NCI-H1417 (cell line): ENCODE data around the gene CHI3L1.
A peak's percentile ranks its signal among the peaks of the same experiment; 100 is the strongest.

Experiments
- DNase-seq, 3 experiments: peaks; one replicate each; lab custom pipeline; 2025; lab: John Stamatoyannopoulos, UW

Gene CHI3L1

DNA sequence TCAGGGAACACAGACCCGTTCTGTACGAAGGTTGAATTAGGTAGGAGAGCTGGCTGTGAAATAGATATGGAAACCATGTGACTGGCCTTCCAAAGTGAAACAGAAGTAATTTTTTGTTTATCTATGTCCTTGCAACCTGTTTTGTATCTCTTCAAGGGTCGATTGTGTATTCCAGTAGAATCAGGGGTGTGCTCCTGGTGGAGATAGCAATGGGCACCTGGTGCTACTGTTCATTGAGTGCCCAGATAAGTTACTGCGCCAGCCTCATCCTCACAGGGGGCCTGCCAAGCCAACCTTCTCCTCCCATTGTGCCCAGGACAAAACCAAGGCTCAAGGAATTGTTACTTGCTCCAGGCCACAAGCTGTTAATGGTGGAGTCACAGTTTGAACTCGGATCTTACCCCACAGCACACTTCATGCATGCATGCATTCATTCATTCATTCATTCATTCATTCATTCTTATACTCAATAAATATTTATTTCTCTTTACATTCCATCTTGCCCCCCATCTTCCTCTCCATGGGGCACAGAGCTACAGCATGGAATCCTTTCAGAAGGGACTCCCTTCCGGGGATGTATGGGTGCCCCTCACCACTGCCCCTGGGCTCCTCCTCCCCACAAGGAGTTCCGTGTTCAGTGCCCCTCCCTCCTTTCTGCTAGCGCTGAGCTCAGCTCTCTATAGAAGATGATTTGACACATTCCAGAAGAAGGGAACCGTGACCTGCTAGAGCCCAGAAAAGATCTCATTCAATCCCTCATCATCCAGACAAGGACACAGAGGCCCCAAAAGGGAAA is 34.9 kb downstream of the CHI3L1 start:
- no peak for DNase-seq

DNA sequence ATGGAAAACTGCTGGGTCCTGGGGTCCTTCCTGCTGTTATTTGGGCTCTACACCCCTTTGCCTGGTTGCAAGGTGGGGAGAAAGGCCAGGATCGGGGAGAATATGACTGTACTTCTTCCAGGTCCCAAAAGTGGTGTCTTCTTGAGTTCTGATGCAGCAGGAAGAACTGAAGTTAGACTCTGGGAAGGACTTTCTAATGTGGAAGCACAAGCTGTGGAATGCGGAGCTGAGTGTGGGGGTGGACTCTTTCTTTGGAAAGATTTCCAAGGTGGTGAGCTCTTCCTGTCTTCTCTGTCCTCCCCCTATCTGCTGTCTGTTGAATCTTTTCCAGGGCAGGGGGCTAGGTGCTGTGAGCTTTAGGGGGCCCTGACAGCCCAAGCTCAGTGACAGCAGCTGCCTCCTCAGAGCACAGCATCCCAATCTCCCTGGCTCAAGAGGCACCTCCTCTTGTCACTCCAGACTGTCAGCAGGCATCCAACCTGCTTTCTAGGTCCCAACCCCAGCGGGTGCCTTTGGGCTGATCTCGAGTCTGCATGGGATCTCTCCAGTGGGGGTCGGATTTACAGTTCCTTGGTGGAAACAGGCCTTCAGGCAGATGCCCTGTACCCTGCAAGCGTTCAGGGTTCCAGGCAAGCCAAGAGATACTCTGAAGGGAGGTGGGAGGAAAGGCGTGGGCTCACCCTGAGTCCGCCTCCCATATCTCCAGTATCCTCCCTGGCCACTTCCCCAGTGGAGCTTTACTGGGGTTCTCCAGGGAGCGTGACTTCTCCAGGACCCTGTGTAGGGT is 35.8 kb downstream of the CHI3L1 start:
- DNase-seq, result no peak

DNA sequence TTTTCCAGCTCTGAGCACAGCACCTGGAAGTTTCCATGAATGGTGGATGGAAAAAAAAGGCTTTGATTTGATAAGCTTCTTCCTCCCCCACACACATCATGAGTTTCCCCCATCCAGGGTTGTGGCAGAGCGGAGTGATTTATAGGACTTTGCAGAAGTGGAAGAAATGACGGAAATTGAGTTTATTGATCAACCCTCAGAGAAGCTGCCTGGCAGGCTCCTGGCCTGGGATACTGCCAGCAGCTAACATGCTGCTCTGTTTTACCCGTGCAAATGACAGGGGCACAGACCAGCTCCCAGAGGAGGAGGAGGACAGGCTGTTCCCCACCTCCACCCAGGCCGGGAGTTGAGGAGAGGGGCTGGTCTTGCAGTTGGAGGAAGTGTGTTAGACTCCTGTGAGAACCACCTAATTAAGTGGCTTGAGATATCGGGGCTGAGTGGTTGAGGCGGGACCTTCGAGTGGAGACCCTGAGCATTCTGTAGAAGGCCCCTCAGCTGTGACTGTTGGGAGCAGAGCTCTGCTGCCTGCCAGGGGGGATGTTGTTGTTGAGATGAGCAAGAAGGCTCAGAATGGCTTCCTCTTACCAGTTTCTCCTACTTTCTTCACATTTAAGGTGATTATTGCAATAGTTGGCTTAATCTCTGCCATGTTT is 37.2 kb downstream of the CHI3L1 start:
- DNase-seq, result no peak

DNA sequence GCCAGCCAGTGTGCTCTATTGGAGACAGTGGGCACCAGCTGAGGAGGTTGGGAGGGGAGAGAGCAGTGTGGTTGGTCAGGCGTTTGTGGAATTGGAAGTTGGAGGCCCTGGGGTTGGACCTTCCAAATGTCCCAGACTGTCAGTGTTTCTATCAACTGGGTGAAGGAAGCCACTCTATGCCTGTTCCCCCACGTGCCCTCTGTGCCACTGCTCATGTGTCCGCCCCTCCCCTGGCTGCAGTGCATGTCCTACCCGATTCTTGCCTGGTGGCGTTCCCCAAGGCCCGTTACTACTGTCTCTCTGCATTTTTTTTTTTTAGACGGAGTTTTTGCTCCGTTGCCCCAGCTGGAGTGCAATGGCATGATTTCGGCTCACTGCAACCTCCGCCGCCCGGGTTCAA is 37.9 kb downstream of the CHI3L1 start:
- no peak for DNase-seq

DNA sequence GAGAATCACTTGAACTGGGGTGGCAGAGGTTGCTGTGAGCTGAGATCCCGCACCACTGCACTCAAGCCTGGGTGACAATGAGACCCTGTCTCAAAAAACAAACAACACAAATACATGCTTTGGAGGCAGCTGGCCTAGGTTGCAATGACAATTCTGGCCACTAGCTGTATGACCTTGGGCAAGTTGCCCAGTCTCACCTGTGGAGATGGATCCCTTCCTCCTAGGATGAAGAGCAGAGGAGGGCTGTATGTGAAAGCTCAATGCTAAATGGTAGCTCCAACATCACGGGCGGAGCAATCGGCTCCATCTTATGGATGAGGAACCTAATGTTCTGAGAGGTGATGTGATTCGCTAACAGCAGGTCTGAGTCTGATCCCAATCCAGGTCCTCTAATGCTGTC is 38.4 kb downstream of the CHI3L1 start:
- DNase-seq, result peak in 2 of 3 experiments; percentile 22 to 23

DNA sequence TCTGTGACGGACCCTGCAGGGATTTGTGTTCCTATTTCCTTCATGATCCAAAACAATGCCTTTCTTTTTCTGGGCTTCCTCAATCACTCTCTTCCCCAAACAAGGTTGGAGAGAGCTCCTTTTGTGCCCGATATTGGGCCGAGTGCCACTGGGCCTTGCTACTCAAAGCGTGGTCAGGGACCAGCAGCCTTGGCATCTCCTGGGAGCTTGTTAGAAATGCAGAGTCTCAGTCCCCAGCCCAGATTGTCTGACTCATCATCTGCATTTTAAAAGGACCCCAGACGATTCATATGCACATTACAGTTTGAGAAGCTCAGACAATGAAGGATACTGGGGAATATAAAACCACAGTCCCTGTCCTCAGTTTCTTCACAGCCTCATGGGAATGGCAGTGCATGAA is 39.1 kb downstream of the CHI3L1 start:
- no peak for DNase-seq

DNA sequence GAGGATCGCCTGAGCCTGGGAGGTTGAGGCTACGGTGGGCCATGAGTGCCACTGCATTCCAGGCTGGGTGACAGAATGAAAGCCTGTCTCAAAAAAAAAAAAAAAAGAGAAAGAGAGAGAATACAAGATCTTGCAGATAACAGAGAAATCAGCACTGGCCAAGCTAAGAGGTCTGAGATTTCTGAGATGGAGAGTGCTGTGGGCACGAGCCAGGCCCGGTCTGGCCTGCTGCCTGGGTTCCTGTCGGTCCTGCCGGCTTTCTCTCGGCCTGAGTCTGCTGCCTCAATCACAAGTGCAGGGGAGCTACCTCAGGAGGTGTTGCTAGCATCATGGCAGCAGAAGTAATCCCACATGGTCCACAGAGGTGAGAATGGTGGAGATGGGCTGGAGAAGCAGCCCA is 40.0 kb downstream of the CHI3L1 start:
- DNase-seq, result no peak

DNA sequence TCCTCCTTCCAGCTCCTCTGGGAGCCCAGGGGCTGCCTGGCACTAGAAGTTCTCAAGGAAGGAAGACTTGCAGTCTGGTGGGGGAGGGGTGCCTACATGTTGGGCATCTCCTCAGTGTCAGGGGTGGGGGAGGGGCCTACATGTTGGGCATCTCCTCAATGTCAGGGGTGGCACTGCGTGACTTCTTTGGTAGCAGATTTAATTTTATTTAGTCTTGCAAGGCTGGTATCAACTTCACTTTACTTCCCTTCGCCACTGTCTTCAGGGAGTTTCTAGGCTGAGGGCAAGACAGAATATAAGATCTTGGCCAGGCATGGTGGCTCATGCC is 40.5 kb downstream of the CHI3L1 start:
- DNase-seq, result no peak

DNA sequence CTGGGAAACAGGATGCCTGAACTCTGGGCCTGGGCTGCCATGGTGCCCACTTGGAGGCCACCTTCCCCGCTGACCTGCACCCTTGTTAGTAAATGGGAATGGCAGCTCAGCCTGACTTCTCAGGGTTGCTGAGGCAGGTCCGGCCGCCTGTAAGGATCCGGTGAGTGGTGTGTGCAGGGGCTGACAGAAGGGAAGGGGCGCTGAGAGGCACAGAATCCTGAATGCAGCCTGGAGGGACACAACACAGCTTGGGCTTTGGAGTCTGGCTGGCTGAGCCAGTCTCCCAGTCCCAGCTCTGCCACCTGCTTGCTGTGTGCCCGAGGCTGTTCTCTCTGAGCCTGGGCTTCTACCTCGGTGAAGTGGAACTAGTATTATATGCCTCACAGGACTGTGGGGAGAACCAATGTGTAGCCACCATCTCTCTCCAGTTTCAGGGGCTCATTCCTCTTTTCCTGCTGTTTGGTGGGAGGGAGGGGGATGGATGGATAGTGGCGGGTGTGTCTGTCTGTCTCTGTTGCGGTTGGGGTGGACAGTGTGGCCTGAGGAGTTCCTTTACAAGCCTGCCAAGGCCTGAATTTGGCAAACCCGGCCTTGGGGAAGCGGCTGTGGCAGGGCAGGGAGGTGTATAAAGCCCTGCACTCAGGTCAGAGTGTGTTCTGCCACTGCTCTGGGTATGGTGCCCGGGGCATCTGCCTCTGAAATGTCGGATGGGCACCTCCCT is 41.0 kb downstream of the CHI3L1 start:
- no peak for DNase-seq

DNA sequence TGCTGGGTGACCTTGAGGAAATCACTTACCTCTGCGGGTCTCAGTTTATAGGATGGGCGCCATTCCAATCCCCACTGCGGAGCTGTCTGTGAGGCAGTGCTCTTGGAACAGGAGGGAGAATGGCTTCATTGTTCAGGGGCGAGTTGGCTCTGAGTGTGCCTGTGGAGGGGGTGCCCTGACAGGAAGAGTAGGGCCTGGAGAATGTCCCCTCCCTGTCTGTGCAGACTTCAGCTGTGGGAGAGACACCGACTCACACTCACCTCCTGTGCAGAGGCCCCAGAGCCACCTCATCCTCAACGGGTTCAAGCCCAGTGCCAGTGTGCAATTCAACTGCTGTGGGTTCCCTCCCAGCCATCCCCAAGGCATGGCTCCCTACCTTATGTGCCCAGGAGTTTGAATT is 41.8 kb downstream of the CHI3L1 start:
- no peak for DNase-seq

DNA sequence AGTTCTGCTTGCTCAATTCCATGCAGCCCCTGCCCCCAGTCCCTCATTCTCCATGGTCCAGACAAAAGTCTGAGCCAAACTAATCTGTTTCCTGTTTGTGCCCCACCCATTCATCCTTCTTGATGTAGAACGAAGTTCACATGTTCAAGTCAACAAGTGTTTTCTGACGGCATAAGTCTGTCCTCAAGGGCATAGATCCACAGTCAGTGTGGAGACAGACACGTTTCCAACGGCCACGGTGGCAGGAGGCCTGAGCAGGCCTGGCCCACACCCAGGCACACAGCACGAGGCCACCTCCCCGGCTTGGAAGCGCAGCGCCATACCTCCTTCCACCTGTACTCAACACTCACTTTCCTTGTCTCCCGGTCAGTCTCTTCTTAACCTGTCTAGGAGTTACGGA is 42.9 kb downstream of the CHI3L1 start:
- DNase-seq, result no peak

DNA sequence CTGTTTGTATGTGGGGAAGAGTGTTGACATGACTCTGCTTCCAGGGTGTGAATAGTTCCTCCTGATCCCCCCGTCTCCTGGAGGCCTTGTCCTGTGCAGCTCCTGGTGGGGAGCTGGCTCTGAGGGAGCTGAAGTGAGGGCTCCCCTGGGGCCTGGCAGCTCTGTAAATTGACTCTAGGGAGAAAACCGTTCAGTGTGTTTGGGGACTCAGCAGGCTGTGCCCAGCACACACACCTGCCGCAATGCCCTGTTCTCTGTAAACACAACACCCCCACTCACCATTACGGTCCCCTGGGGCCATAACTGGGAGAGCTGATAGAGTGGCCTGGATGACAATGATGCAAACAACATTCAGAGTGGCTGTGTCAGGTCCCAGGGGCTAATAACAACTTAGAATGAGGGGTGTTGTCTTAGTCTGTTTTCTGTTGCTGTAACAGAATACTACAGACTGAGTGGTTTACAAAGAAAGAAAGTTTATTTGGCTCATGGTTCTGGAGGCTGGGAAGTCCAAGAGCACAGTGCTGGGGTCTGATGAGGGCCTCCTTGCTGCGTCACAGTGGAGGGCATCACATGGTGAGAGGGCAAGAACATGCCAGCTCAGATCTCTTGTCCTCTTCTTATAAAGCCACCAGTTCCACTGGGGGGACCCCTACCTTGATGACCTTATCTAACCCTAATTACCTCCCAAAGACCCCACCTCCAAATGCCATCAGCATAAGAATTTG is 43.7 kb downstream of the CHI3L1 start:
- peak; percentile 75 to 93 (median 80) for DNase-seq

DNA sequence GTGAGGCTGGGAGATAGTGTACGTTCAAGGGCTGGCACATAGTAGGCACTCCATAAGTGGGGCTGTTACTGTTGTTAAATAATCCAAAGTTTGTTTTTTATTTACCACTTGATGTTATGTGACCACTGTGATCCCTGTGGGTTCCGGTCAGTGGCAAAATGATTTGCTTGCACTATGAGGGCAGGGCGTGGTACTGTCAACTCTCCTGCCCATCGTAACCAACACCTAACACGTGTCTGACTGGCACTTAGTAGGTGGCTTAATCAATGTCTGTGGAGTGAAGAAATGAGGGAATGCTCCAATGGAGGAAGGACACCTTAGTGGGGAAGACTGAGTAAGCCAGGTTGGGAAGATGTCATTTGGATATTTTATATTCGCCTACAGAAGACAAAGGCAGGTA is 44.4 kb downstream of the CHI3L1 start:
- DNase-seq, result no peak

DNA sequence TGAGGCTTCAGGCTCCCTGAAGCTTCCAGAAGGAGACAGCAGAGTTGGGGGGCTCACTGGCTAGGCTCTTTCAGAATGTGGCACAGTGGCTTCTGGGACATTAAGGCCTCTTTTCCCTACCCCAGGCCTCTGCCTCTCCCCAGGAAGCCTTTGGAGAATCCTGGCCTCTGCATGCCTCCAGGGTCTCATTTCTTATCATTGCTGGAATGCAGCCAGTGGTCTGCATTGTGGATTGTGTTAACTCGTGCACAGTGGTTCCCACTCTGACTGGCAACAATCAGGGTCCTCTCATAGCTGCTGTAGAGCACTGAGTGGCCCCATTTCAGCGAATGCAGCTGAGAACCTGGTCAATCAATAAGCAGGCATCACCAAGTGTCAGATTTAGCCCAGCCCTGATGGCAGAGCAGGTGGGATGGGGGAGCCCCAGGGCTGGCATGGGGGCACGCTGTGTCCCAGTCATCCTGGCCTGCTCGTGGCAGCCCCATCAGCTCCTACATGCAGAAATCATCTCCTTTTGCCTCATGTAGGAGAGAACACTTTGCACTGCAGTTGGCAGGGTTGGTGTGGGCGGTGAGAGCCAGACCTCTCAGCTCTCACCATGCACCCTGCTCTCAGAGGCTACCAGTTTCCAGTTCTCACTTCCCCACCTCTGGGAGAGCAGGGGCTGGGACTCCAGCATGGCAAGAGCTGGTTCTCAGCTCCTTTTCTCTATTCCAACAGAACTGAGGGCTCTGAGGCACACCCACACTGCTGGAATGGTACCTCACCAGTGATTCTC is 45.6 kb downstream of the CHI3L1 start:
- no peak for DNase-seq

DNA sequence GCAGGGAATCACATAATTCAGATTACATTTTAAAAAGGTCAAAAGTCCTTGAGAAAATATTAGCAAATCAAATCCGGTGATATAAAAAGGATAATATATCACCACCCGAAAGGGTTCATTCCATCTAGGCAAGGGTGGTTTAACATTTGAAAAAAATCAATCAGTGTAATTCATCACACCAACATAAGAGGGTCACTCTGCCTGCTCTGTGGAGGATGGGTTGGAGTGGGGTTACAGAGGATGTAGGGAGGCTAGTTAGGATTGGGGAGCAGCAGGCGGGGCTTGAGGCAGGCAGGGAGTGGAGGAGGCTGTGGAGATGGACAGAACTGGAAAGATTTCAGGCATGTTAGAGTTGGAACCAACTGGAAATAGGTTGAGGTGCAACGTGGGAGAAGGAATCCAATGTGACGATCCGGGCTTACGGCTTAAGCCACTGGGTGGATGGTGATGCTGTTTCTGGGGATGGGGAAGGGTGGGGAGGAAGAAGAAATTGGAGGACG is 46.5 kb downstream of the CHI3L1 start:
- DNase-seq, result no peak

DNA sequence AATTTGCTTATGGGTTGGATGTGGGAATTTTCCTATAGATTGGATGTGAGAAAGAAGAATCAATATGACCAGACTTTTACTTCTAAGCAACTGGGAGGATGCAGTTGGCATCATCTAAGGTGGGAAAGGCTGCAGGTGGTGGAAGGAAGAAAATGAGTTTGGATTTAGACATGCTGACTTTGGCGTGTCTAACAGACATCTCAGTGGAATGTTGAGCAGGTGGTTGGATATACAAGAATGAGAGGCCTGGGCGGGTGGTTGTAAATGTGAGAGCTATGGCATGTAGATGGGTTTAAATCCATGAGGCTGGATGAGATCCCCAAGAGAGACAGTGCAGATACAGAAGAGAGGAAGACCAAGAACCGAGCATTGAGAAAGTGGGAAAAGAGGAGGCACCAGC is 48.4 kb downstream of the CHI3L1 start:
- no peak for DNase-seq

DNA sequence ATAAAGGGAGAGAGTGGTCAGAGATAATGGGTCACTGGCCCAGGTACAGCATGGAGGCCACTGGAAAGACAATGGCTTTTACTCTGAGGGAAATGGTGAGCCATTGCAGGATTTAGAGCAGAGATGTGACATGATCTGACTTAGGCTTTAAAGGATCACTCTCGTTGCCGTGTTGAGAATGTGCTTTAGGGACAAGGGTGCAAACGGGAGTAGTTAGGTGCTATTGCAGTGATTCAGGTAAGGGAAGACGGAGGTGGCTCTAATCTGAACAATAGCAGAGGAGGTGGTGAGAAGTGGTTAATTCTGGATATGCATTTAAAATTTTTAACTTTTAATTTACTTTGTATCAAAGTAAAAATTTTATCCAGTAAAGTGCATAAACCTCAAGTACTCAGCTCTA is 49.2 kb downstream of the CHI3L1 start:
- no peak for DNase-seq

DNA sequence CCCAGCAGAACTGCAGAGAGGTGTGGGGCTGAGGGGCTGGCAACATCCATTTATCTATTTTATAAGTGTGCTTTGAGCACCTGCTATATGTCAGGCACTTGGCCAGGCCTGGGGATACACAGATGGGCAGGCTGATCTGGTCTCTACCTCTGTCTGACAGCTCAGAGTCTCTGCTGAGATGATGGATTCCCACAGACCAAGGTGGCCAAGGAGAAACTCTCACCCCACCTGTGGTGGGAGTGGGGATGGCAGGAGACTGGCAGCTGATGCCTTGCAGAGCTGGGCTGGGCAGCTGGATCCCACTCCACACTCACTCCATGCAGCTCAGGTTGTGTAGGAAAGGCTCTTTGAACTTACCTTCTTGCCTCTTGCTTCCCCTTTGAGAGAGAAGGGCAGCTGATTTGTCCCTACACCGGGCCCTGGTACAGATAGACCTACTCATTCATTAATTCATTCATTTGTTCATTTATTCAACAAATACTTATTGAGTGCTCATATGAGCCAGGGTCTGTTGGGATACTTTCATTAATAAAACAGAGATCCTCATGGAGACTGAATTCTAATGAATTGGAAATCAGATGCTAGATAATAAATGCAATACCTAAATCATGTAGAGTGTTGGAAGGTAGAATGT is 50.0 kb downstream of the CHI3L1 start:
- DNase-seq, result no peak

DNA sequence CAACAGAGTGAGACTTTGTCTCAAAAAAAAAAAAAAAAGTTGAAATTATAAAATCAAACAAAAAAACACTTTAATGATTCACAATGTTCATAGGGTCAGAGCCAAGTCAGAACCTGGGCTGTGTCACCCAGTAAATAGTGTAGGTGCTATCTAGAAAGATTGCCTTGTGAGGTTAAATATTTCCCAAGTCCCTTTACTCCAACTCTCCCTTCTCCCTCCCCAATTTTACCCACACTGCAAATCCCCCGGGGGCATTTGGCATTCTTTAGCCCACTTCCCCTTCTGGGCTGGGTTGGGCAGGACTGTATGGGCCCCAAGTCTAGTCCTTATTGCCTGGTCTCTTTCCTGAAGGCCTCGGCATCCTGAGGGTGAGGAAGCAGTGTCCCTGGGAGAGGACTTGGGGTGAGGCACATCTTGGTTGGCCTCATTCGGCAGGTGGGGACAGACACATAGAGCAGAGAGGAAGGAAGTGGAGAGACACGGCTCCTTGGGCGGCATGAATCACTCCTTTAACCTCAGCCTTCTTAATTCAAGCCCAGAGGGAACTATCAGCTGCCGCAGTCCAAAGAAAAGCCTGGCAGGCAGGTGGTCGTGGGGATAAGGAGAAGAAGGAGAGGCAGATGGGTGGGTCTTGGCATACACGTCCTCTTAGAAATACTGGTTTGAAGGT is 50.7 kb downstream of the CHI3L1 start:
- DNase-seq, result no peak
